Activated T-helper 2 cell treated with anti-CD3 and anti-CD28 coated beads, Interferon-gamma antibody, Interleukin-2, Interleukin-4, amounts not matched to agents 10 μg/mL and 5 μg/mL and 100 μg/mL, durations not matched to agents 14 hours and 24 hours and 36 hours (primary cell): ENCODE data around the gene SPATS2L. TPM values are rescaled to one million over a fixed set of nuclear protein-coding genes. Genes with fewer than 3 reads are reported as not detected.
A peak's percentile ranks its signal among the peaks of the same experiment; 100 is the strongest.
"Not testable (repeated sequence)": the region's sequence is repeated elsewhere in the genome, so short reads cannot be mapped to it uniquely, and the experiment has no call there.

Experiments
- DNase-seq: peaks from one replicate; pipeline ENCODE4 v3.0.0; 2021; ENCODE audit warnings: low spot score
- H3K27ac Mint-ChIP-seq: one replicate; pipeline ENCODE4 v1.8.0; 2021; ENCODE audit warnings: mixed read lengths
- H3K27me3 Mint-ChIP-seq: one replicate; pipeline ENCODE4 v1.8.0; 2021; ENCODE audit warnings: low read depth, mixed read lengths
- H3K36me3 Mint-ChIP-seq: one replicate; pipeline ENCODE4 v1.8.0; 2021; ENCODE audit warnings: low read depth, mixed read lengths
- H3K4me1 Mint-ChIP-seq: one replicate; pipeline ENCODE4 v1.8.0; 2021; ENCODE audit warnings: low read depth, mixed read lengths
- H3K4me3 Mint-ChIP-seq: one replicate; pipeline ENCODE4 v1.8.0; 2021; ENCODE audit warnings: low read depth, mild to moderate bottlenecking, moderate library complexity, mixed read lengths
- H3K9me3 Mint-ChIP-seq: one replicate; pipeline ENCODE4 v1.8.0; 2021; ENCODE audit warnings: mixed read lengths
- intact Hi-C: fragments of 100-400 bp; cut with micrococcal nuclease; formaldehyde crosslinking; loops from one replicate; pipeline ENCODE4 v1.15.1; 2023
- total RNA-seq: library from RNA; stranded (reverse); gene quantifications from 2 replicates; pipeline ENCODE4 v1.2.3, GENCODE V29; 2022

The SPATS2L gene
- total RNA-seq, 1 donor from 2014 or later = 62.2 TPM

- Mint-ChIP-seq H3K27me3 (no peaks in the 10 kb centered on the region), H3K27ac (no peak overlapping the region), H3K4me3 (no peak overlapping the region), H3K36me3 (peaks cover 39% of the 10 kb centered on the region), H3K9me3 (no peaks in the 10 kb centered on the region), H3K4me1 (no peaks in the 10 kb centered on the region)
- intact Hi-C loops = no loop called here
- no peak for DNase-seq
These were observed 24.5 kb downstream of the SPATS2L start for GRCh38 chr2:200331061-200331400.

- no peak for DNase-seq
- intact Hi-C loops = loop anchor here (5.0 kb wide), 1 partner anchor 42 kb away; no protein-coding TSS in a partner anchor
- Mint-ChIP-seq H3K27me3 (no peaks in the 10 kb centered on the region), H3K36me3 (peaks cover 29% of the 10 kb centered on the region), H3K4me1 (peaks cover 10% of the 10 kb centered on the region), H3K4me3 (no peak overlapping the region), H3K9me3 (no peaks in the 10 kb centered on the region), H3K27ac (no peak overlapping the region)
These were observed 29.2 kb downstream of the SPATS2L start for GRCh38 chr2:200335657-200336056.

GRCh38 chr2:200336980-200337615 lies 30.6 kb downstream of the SPATS2L start:
- intact Hi-C loops = loop anchor here (5.0 kb wide), 1 partner anchor 40 kb away; no protein-coding TSS in a partner anchor
- H3K27me3 Mint-ChIP-seq = no peaks in the 10 kb centered on the region
- H3K36me3 Mint-ChIP-seq = peaks cover 22% of the 10 kb centered on the region
- H3K4me3 Mint-ChIP-seq = no peak overlapping the region
- H3K9me3 Mint-ChIP-seq = peaks cover 4% of the 10 kb centered on the region
- DNase-seq = no peak
- H3K27ac Mint-ChIP-seq = no peak overlapping the region
- H3K4me1 Mint-ChIP-seq = peaks cover 23% of the 10 kb centered on the region

GRCh38 chr2:200337621-200338020 lies 31.1 kb downstream of the SPATS2L start:
- DNase-seq = no peak
- intact Hi-C loops = loop anchor here (5.0 kb wide), 1 partner anchor 40 kb away; no protein-coding TSS in a partner anchor
- H3K4me1 Mint-ChIP-seq = peaks cover 23% of the 10 kb centered on the region
- peaks cover 23% of the 10 kb centered on the region for H3K36me3 Mint-ChIP-seq
- no peak overlapping the region for H3K4me3 Mint-ChIP-seq
- no peaks in the 10 kb centered on the region for H3K27me3 Mint-ChIP-seq
- no peak overlapping the region for H3K27ac Mint-ChIP-seq
- peaks cover 5% of the 10 kb centered on the region for H3K9me3 Mint-ChIP-seq

- intact Hi-C loops = loop anchor here (5.0 kb wide), 1 partner anchor 39 kb away; no protein-coding TSS in a partner anchor
- H3K4me3 Mint-ChIP-seq = no peak overlapping the region
- peaks cover 8% of the 10 kb centered on the region for H3K9me3 Mint-ChIP-seq
- H3K27ac Mint-ChIP-seq = no peak overlapping the region
- DNase-seq = no peak
- H3K4me1 Mint-ChIP-seq = peaks cover 23% of the 10 kb centered on the region
- H3K27me3 Mint-ChIP-seq = no peaks in the 10 kb centered on the region
- peaks cover 23% of the 10 kb centered on the region for H3K36me3 Mint-ChIP-seq
These were observed 32.2 kb downstream of the SPATS2L start for GRCh38 chr2:200338692-200339091.

GRCh38 chr2:200340508-200341224 lies 34.2 kb downstream of the SPATS2L start:
- peaks cover 12% of the 10 kb centered on the region for H3K9me3 Mint-ChIP-seq
- H3K4me1 Mint-ChIP-seq = peaks cover 25% of the 10 kb centered on the region
- no peak overlapping the region for H3K4me3 Mint-ChIP-seq
- H3K27me3 Mint-ChIP-seq = no peaks in the 10 kb centered on the region
- H3K36me3 Mint-ChIP-seq = peaks cover 26% of the 10 kb centered on the region
- intact Hi-C loops = loop anchor here (1.0 to 5.0 kb wide), 2 partner anchors 18 to 33 kb away; partner anchors contain the start of gene SPATS2L
- H3K27ac Mint-ChIP-seq = peak overlapping the region; percentile 15
- DNase-seq = no peak

GRCh38 chr2:200341376-200341775 lies 34.9 kb downstream of the SPATS2L start:
- Mint-ChIP-seq H3K4me1 (peaks cover 29% of the 10 kb centered on the region), H3K9me3 (peaks cover 12% of the 10 kb centered on the region), H3K36me3 (peaks cover 26% of the 10 kb centered on the region), H3K27ac (no peak overlapping the region), H3K4me3 (no peak overlapping the region), H3K27me3 (no peaks in the 10 kb centered on the region)
- intact Hi-C loops = loop anchor here (1.0 to 5.0 kb wide), 2 partner anchors 19 to 34 kb away; partner anchors contain the start of gene SPATS2L
- DNase-seq = no peak

- Mint-ChIP-seq H3K27ac (no peak overlapping the region), H3K4me3 (no peak overlapping the region), H3K9me3 (peaks cover 12% of the 10 kb centered on the region), H3K27me3 (no peaks in the 10 kb centered on the region), H3K36me3 (peaks cover 26% of the 10 kb centered on the region), H3K4me1 (peaks cover 29% of the 10 kb centered on the region)
- intact Hi-C loops = loop anchor here (5.0 kb wide), 1 partner anchor 35 kb away; the partner anchor contains the start of gene SPATS2L
- DNase-seq = no peak
These were observed 35.7 kb downstream of the SPATS2L start for GRCh38 chr2:200342235-200342634.

- no peak for DNase-seq
- Mint-ChIP-seq H3K27ac (no peak overlapping the region), H3K36me3 (peaks cover 26% of the 10 kb centered on the region), H3K4me1 (peaks cover 29% of the 10 kb centered on the region), H3K9me3 (peaks cover 12% of the 10 kb centered on the region), H3K27me3 (no peaks in the 10 kb centered on the region), H3K4me3 (no peak overlapping the region)
- intact Hi-C loops = loop anchor here (5.0 kb wide), 1 partner anchor 35 kb away; the partner anchor contains the start of gene SPATS2L
These were observed 36.2 kb downstream of the SPATS2L start for GRCh38 chr2:200342654-200343053.

GRCh38 chr2:200344202-200344601 lies 37.7 kb downstream of the SPATS2L start:
- intact Hi-C loops = loop anchor here (5.0 kb wide), 1 partner anchor 37 kb away; the partner anchor contains the start of gene SPATS2L

GRCh38 chr2:200345975-200346374 lies 39.5 kb downstream of the SPATS2L start:
- peaks cover 12% of the 10 kb centered on the region for H3K9me3 Mint-ChIP-seq
- H3K27me3 Mint-ChIP-seq = no peaks in the 10 kb centered on the region
- peaks cover 17% of the 10 kb centered on the region for H3K4me1 Mint-ChIP-seq
- intact Hi-C loops = no loop called here
- H3K27ac Mint-ChIP-seq = no peak overlapping the region
- no peak for DNase-seq
- H3K4me3 Mint-ChIP-seq = no peak overlapping the region
- H3K36me3 Mint-ChIP-seq = peaks cover 31% of the 10 kb centered on the region

More at GRCh38 chr2:200344202-200344601, 37.7 kb downstream of the SPATS2L start:
- not testable (repeated sequence) for H3K27ac Mint-ChIP-seq, H3K27me3 Mint-ChIP-seq, DNase-seq, H3K4me3 Mint-ChIP-seq
- H3K4me1 Mint-ChIP-seq = peaks cover 28% of the 10 kb centered on the region
- peaks cover 31% of the 10 kb centered on the region for H3K36me3 Mint-ChIP-seq
- peaks cover 12% of the 10 kb centered on the region for H3K9me3 Mint-ChIP-seq

GRCh38 chr2:200347301-200347700 lies 40.8 kb downstream of the SPATS2L start:
- H3K36me3 Mint-ChIP-seq = peaks cover 22% of the 10 kb centered on the region
- DNase-seq = no peak
- H3K27ac Mint-ChIP-seq = no peak overlapping the region
- intact Hi-C loops = no loop called here
- no peak overlapping the region for H3K4me3 Mint-ChIP-seq
- H3K9me3 Mint-ChIP-seq = peaks cover 8% of the 10 kb centered on the region
- H3K27me3 Mint-ChIP-seq = no peaks in the 10 kb centered on the region
- H3K4me1 Mint-ChIP-seq = peaks cover 8% of the 10 kb centered on the region
